ENCODE measurements around the gene TEAD1.

Gene TEAD1

GRCh38 chr11:12900496-12900895, 226.3 kb downstream of the TEAD1 start:
- TF ChIP-seq ZNF274 (IDR thresholded peaks at IDR 0.05; ENCODE audit: low read depth, low read length) = no peak

GRCh38 chr11:12901272-12901671, 227.1 kb downstream of the TEAD1 start:
- no peak for TF ChIP-seq ZNF274 (IDR thresholded peaks at IDR 0.05; ENCODE audit: low read depth, low read length)
- no peak overlapping the region for H3K4me3 ChIP-seq (ENCODE audit: low read length)

More at GRCh38 chr11:12900496-12900895, 226.3 kb downstream of the TEAD1 start:
- H3K4me3 ChIP-seq (ENCODE audit: low read length) = no peak overlapping the region

DNA sequence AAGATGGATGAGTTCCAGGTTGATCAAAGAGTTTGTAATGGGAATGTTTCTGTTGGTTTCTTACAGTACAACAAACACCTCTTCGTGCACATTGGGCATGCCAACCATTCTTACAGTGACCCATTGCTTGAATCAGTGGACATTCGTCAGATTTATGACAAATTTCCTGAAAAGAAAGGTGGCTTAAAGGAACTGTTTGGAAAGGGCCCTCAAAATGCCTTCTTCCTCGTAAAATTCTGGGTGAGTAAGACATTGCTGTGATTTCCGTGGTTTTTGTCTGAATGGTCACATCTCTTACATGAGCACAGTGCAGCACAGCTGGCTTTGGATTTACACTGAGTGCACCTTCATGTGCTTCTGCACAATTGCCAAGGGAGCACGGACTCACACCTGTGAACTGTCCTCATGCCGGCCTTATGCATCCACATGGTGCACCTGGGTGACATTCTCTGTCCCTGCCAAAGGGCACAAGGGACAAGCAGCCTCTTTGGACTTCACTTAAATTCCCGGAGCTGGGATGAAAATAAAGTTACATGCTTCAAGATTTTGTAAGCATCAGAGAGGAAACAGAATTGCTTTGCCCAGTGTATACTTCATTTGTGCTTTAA, 227.8 kb downstream of the TEAD1 start:
- no peak overlapping the region for H3K4me3 ChIP-seq (ENCODE audit: low read length)
- no peak for TF ChIP-seq ZNF274 (IDR thresholded peaks at IDR 0.05; ENCODE audit: low read depth, low read length)

DNA sequence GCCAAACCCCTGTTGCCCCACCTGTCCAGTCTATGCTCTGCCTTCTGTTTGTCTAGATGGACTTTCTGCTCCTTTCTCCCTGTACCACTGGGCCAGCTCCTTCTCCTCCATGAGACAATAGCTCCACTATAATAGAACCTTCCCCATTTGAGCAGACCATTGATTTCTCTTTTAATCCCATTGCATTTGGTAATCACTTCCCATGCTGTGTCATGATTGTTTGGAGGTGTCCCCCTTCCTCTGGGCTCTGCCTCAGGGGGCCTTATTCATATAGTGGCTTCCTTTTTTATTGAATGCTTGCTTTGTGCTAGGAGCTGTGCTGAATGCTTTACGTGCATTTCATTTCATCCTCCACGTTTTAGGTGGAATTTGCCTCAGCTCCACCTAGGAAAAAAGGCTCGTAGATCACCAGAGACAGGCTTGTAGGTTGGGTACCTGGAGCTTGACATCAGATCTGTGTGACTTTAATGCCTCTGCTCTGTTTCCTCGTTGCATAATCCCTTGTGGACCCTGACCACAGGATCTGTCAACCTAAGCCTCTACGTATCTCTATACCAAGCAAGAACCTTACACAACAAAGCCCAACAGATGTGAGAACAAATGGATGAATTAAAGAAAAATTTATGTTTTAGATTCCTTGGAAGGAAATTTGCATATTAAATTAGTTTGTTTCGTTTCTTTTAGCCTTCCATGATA, 228.7 kb downstream of the TEAD1 start:
- no peak for TF ChIP-seq ZNF274 (IDR thresholded peaks at IDR 0.05; ENCODE audit: low read depth, low read length)
- H3K4me3 ChIP-seq (ENCODE audit: low read length) = no peak overlapping the region

GRCh38 chr11:12905435-12905834, 231.2 kb downstream of the TEAD1 start:
- no peak for TF ChIP-seq ZNF274 (IDR thresholded peaks at IDR 0.05; ENCODE audit: low read depth, low read length)

GRCh38 chr11:12906501-12906900, 232.3 kb downstream of the TEAD1 start:
- no peak overlapping the region for H3K4me3 ChIP-seq (ENCODE audit: low read length)
- TF ChIP-seq ZNF274 (IDR thresholded peaks at IDR 0.05; ENCODE audit: low read depth, low read length) = no peak

More at GRCh38 chr11:12905435-12905834, 231.2 kb downstream of the TEAD1 start:
- H3K4me3 ChIP-seq (ENCODE audit: low read length) = no peak overlapping the region

DNA sequence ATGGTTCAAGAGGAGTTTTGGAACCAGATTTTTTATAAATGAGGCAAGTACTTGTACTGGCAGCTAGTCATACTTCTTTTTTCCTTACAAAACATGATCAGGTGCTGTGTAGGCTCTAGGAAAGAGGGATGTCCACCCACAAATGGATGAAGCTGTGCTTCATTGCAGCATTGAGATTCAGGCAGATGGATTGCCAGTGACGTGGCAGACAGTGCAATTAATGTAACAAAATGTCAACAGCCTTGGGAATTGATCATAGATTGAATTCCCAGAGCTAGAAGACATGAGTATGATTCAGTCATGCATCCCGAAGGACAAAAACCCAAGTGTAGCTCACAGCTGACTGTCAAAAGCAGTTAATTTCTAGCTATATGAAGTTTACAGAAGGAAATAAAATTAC, 235.7 kb downstream of the TEAD1 start:
- TF ChIP-seq ZNF274 (IDR thresholded peaks at IDR 0.05; ENCODE audit: low read depth, low read length) = no peak
- H3K4me3 ChIP-seq (ENCODE audit: low read length) = no peak overlapping the region

DNA sequence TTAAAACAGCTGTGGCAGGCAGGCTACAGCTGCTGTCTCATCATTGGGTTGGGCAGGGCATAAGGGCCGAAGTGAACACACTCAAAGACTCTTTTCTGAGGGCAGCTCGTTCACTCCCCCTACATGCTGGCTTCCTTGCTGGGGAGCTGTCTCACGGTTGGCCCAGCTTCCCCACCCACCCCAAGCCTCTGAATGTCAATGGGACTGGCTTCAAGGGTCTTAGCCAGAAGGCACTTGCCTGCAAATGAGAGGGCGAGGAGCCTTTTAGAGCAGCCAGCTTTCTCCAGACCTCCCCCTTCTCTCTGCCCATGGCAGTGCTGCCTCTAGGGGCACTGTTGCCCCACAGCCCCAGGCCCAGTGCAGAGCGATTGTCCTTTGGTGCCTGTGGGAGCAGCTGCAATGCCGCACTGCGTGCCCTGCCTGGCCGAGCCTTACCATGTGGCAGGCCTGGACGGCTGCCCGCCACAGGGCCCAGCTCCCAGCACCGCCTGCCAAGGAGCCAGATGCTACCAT, 240.2 kb downstream of the TEAD1 start:
- TF ChIP-seq ZNF274 (IDR thresholded peaks at IDR 0.05; ENCODE audit: low read depth, low read length) = no peak
- H3K4me3 ChIP-seq (ENCODE audit: low read length) = no peak overlapping the region

GRCh38 chr11:12915093-12915492, 240.9 kb downstream of the TEAD1 start:
- no peak for TF ChIP-seq ZNF274 (IDR thresholded peaks at IDR 0.05; ENCODE audit: low read depth, low read length)
- no peak overlapping the region for H3K4me3 ChIP-seq (ENCODE audit: low read length)

DNA sequence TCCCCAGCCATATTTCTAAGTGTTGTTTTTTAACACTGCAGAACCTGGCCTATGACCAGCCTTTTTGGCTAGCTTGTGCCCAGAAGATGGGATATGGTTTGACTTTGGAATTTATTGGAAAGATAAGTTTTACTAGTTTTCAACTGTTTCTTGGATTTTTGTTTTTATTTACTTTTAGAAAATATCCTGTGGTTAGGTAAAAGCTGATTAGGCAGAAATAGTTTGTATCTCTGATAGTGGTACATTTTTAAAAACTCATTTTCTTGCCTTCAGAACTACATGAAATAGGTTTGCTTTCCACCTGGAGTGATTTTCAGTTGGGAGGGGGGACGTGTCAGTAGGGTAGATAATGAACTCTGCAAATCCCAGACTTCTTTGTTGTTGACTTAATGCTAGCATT, 243.6 kb downstream of the TEAD1 start:
- TF ChIP-seq ZNF274 (IDR thresholded peaks at IDR 0.05; ENCODE audit: low read depth, low read length) = no peak
- no peak overlapping the region for H3K4me3 ChIP-seq (ENCODE audit: low read length)

DNA sequence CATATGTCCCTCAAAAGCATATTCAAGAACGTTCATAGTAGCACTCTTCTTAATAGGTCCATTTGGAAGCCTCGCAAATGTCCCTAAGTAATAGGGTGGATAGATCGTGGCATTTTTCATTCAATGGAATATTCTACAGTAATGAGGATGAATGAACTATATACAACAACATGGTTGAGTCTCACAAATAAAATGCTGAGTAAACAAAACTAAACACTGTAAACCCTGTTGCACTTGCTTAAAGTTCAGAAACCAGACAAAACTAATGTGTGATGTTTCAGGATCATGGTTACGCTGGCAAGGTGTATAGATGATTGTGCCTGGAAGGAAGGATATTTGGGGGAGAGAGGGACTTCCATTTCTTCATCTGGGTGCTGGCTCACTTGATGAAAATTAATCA, 244.4 kb downstream of the TEAD1 start:
- no peak for TF ChIP-seq ZNF274 (IDR thresholded peaks at IDR 0.05; ENCODE audit: low read depth, low read length)

DNA sequence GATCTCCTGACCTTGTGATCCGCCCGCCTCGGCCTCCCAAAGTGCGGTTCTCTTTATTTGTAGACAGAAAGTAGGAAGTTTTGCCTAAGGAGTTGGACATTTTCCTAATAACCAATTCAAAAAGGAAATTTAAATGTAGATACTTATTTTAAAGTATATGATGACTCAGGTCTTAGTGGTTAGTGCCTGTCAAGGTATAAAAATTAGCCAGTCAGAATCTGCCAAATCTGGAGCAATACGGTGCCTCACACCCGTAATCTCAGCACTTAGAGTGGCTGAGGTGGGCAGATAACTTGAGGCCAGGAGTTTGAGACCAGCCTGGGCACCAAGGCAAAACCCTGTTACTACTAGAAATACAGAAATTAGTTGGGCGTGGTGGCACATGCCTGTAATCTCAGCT, 248.2 kb downstream of the TEAD1 start:
- H3K4me3 ChIP-seq (ENCODE audit: low read length) = no peak overlapping the region
- no peak for TF ChIP-seq ZNF274 (IDR thresholded peaks at IDR 0.05; ENCODE audit: low read depth, low read length)

More for the DNA sequence above, 244.4 kb downstream of the TEAD1 start:
- H3K4me3 ChIP-seq (ENCODE audit: low read length) = no peak overlapping the region

GRCh38 chr11:12922980-12923507, 248.8 kb downstream of the TEAD1 start:
- no peak overlapping the region for H3K4me3 ChIP-seq (ENCODE audit: low read length)
- TF ChIP-seq ZNF274 (IDR thresholded peaks at IDR 0.05; ENCODE audit: low read depth, low read length) = no peak

GRCh38 chr11:12924650-12925049, 250.4 kb downstream of the TEAD1 start:
- no peak overlapping the region for H3K4me3 ChIP-seq (ENCODE audit: low read length)
- TF ChIP-seq ZNF274 (IDR thresholded peaks at IDR 0.05; ENCODE audit: low read depth, low read length) = no peak

DNA sequence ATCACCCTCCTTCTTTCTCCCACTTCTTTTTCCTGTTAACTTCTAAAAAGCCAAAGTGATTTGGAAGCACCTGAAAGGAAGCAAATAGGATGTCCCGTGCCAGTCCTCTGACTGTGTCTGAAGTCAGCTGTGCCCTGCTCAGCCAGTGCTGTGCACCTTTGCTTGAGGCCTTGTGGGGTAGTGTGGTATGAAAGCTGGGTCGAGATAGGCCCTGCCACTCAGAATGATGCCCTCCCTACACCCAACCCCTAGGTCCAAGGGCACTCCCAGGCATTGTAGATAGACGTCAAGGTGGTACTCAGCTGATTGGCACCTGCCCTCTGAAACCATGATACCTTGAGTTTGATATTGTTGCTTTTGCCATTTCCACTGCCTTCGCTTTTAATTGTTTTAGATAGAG, 251.3 kb downstream of the TEAD1 start:
- no peak overlapping the region for H3K4me3 ChIP-seq (ENCODE audit: low read length)
- no peak for TF ChIP-seq ZNF274 (IDR thresholded peaks at IDR 0.05; ENCODE audit: low read depth, low read length)
